GM12878 (cell line): ENCODE results near the gene ZNF180. TPM values are rescaled to one million over a fixed set of nuclear protein-coding genes. Genes with fewer than 3 reads are reported as not detected.

Experiments used
- ATAC-seq: fragments of 200-7000 bp; cut with Tn5 transposase; 3 replicates; pipeline ENCODE4 v1.9.1; 2020; ENCODE audit warnings: mild to moderate bottlenecking, moderate library complexity
- BruUV-seq: library from RNA; stranded (reverse); fragments of 400-500 nt; replicated peaks from 2 replicates; lab custom pipeline; 2021; lab: Mats Ljungman, UMichigan
- CTCF ChIA-PET: fragments of 300-600 bp; sonication (Branson Sonifier 250); formaldehyde crosslinking; extraction: SDS; loops from one replicate; lab custom pipeline; 2021; ENCODE audit warnings: inconsistent platforms; lab: Yijun Ruan, JAX
- POLR2A ChIA-PET: fragments of 350-600 bp; formaldehyde crosslinking; extraction: SDS; loops from one replicate; lab custom pipeline; 2021; ENCODE audit warnings: inconsistent platforms; lab: Charles Lee
- RAD21 ChIA-PET: fragments of 300-600 bp; sonication (Branson Sonifier 250); formaldehyde crosslinking; loops from one replicate; lab custom pipeline; 2023; ENCODE audit warnings: antibody characterized with exemption; ENCODE audit not compliant: unreplicated experiment; lab: Charles Lee
- SMC1A ChIA-PET: fragments of 300-600 bp; sonication (Branson Sonifier 250); formaldehyde crosslinking; loops from one replicate; lab custom pipeline; 2023; ENCODE audit not compliant: unreplicated experiment, uncharacterized antibody; lab: Charles Lee
- DNase-seq: peaks from one replicate; pipeline ENCODE4 v3.0.0-alpha.2; 2011; ENCODE audit warnings: low read depth, low spot score
- FAIRE-seq: peaks from 3 replicates; lab custom pipeline; 2011; peaks lifted over from hg19 to GRCh38; lab: Jason Lieb, UNC
- H2AFZ ChIP-seq: 2 replicates; pipeline ENCODE4 v1.6.0; 2011; ENCODE audit warnings: low read depth, low read length, control low read depth; ENCODE audit not compliant: control insufficient read depth
- H3K27ac ChIP-seq: 2 replicates; pipeline ENCODE4 v1.5.1; 2011; ENCODE audit warnings: control low read depth; ENCODE audit not compliant: control insufficient read depth, insufficient read depth
- H3K27me3 ChIP-seq, 2 experiments: replicated peaks in 1 of 2; 2 replicates each; pipeline versions ENCODE4 v1.6.0 to v1.6.1; 2011; ENCODE audit warnings: low read length in 1 of 2; ENCODE audit not compliant: control insufficient read depth in 2 of 2, insufficient read depth in 2 of 2
- H3K36me3 ChIP-seq, 2 experiments: 2 replicates each; pipeline ENCODE4 v1.5.1; 2011; ENCODE audit warnings: low read length in 1 of 2; ENCODE audit not compliant: control insufficient read depth in 2 of 2, insufficient read depth in 2 of 2
- H3K4me1 ChIP-seq: 2 replicates; pipeline ENCODE4 v1.6.1; 2011; ENCODE audit warnings: mild to moderate bottlenecking, low read length, moderate library complexity, mixed read lengths; ENCODE audit not compliant: control insufficient read depth, insufficient read depth
- H3K4me2 ChIP-seq: 2 replicates; pipeline ENCODE4 v1.6.0; 2011; ENCODE audit warnings: control low read depth; ENCODE audit not compliant: control insufficient read depth, insufficient read depth
- H3K4me3 ChIP-seq: fragments of 200-600 bp; sonication (generic); 2 replicates; pipeline ENCODE4 v1.5.1; 2016
- H3K79me2 ChIP-seq: 2 replicates; pipeline ENCODE4 v1.6.0; 2011; ENCODE audit warnings: low read length; ENCODE audit not compliant: control insufficient read depth, insufficient read depth
- H3K9ac ChIP-seq: 2 replicates; pipeline ENCODE4 v1.8.0; 2011; ENCODE audit warnings: low read length, control low read depth, mixed read lengths; ENCODE audit not compliant: control insufficient read depth, insufficient read depth
- H3K9me3 ChIP-seq: replicated peaks from 3 replicates; pipeline ENCODE4 v1.5.1; 2011; ENCODE audit warnings: mild to moderate bottlenecking, low read length; ENCODE audit not compliant: control insufficient read depth, insufficient read depth
- H4K20me1 ChIP-seq: 2 replicates; pipeline ENCODE4 v1.6.0; 2011; ENCODE audit not compliant: control insufficient read depth, insufficient read depth
- HDAC2 ChIP-seq: fragments of 200-600 bp; sonication (generic); IDR thresholded peaks from 2 replicates; pipeline ENCODE4 v1.6.1; 2017
- HDAC6 ChIP-seq: fragments of 200-600 bp; sonication (generic); IDR thresholded peaks from one replicate; pipeline ENCODE4 v1.8.0; 2017; ENCODE audit warnings: antibody characterized with exemption; ENCODE audit not compliant: unreplicated experiment
- IRF3 ChIP-seq: fragments of 450-650 bp; IDR thresholded peaks from 2 replicates; pipeline ENCODE4 v1.6.1; 2014; ENCODE audit warnings: mild to moderate bottlenecking
- MEF2B ChIP-seq: fragments of 450-650 bp; IDR thresholded peaks from 2 replicates; pipeline ENCODE4 v1.6.1; 2018; ENCODE audit warnings: mild to moderate bottlenecking, moderate library complexity; ENCODE audit not compliant: partially characterized antibody, poor library complexity, severe bottlenecking
- POU2F2 ChIP-seq: IDR thresholded peaks from 3 replicates; pipeline ENCODE4 v1.6.1; 2011; ENCODE audit warnings: low read depth, mild to moderate bottlenecking, low read length, borderline replicate concordance
- SKIL ChIP-seq: fragments of 450-650 bp; IDR thresholded peaks from 2 replicates; pipeline ENCODE4 v1.6.1; 2017; ENCODE audit warnings: mild to moderate bottlenecking, low read depth, inconsistent platforms; ENCODE audit not compliant: poor library complexity, severe bottlenecking
- SPI1 ChIP-seq: IDR thresholded peaks from 2 replicates; pipeline ENCODE4 v1.6.1; 2011; ENCODE audit warnings: low read depth, mild to moderate bottlenecking, low read length, moderate library complexity, borderline replicate concordance; ENCODE audit not compliant: insufficient read depth
- TCF3 ChIP-seq: IDR thresholded peaks from 2 replicates; pipeline ENCODE4 v1.6.1; 2012; ENCODE audit warnings: low read depth, mild to moderate bottlenecking, low read length, borderline replicate concordance; ENCODE audit not compliant: insufficient read depth
- YY1 ChIP-seq: IDR thresholded peaks from 2 replicates; pipeline ENCODE4 v1.6.1; 2011; ENCODE audit warnings: low read depth, mild to moderate bottlenecking, low read length
- ZNF207 ChIP-seq: fragments of 450-650 bp; IDR thresholded peaks from 2 replicates; pipeline ENCODE4 v1.6.1; 2014; ENCODE audit warnings: antibody characterized with exemption, mild to moderate bottlenecking, borderline replicate concordance
- ZNF622 ChIP-seq: fragments of 450-650 bp; IDR thresholded peaks from 2 replicates; pipeline ENCODE4 v1.6.1; 2017; ENCODE audit warnings: mild to moderate bottlenecking, inconsistent platforms
- ZNF687 ChIP-seq: fragments of 450-650 bp; IDR thresholded peaks from 2 replicates; pipeline ENCODE4 v1.6.1; 2017; ENCODE audit warnings: mild to moderate bottlenecking, moderate library complexity
- WGBS: methylation state at CpG from one replicate; pipeline ENCODE4 v1.1.6; 2016; ENCODE audit warnings: low lambda C conversion rate; ENCODE audit not compliant: insufficient replicate concordance, insufficient coverage; ENCODE audit errors: missing lambda C conversion rate; 5-methylcytosine and 5-hydroxymethylcytosine counted together
- in situ Hi-C: fragments of 300-500 bp; cut with MboI; formaldehyde crosslinking; loops from 9 replicates; pipeline ENCODE4 v1.14.3; 2018; ENCODE audit warnings: mixed read lengths
- intact Hi-C: fragments of 100-400 bp; cut with micrococcal nuclease; formaldehyde crosslinking; loops from one replicate; pipeline ENCODE4 v1.14.2; 2022; ENCODE audit not compliant: unreplicated experiment
- polyA plus RNA-seq, 11 experiments: library from polyadenylated mRNA; depleted of rRNA in 4 of 11; unstranded in 6 of 11; stranded (reverse) in 5 of 11; fragments of >200 nt; fragmentation: Nextera tagmentation in 4 of 11; fragmentation: Illumina TruSeq in 1 of 11; extraction: Ambion mirVana in 4 of 11; extraction: Trizol in 1 of 11; gene quantifications; 1 replicate in 1 of 11; 2 replicates in 10 of 11; pipeline versions ENCODE4 v1.2.1 to v1.2.3, GENCODE V29; 2011 to 2016; ENCODE audit warnings: inconsistent platforms in 2 of 11, missing spikeins in 2 of 11, low read depth in 1 of 11
- total RNA-seq, 4 experiments: library from RNA; depleted of rRNA in 3 of 4; stranded (reverse); fragments of >200 nt in 3 of 4; fragmentation: Illumina TruSeq in 1 of 4; extraction: Trizol in 1 of 4; gene quantifications; 2 replicates each; pipeline versions ENCODE4 v1.2.1 to v1.2.3, GENCODE V29; 2013 to 2021

Gene ZNF180
- total and polyA plus RNA-seq, 10 of the 15 experiments (the other 5 are each of a cell fraction or from before 2014, with no cell fraction given) = 1.6 to 9.0 (median 5.5) TPM

- no peak for FAIRE-seq
- H3K9ac ChIP-seq = no peak overlapping the region
- 20% methylated on average over 6 of the region's 6 CpGs for WGBS
Observed at GRCh38 chr19:44530777-44531176, 30.5 kb upstream of the ZNF180 start.

GRCh38 chr19:44529536-44529935, 29.2 kb upstream of the ZNF180 start, which contains the start of gene CEACAM20:
Gene CEACAM20 (minus strand): TSS chr19:44529675. CDS start chr19:44529509, 166 bp downstream.
- H3K36me3 ChIP-seq = no peaks in the 10 kb centered on the region
- BruUV-seq = no TSS peak
- no peaks in the 10 kb centered on the region for H4K20me1 ChIP-seq
- H3K9me3 ChIP-seq = no peaks in the 10 kb centered on the region; the same call in 2 of the 3 replicates
- in situ Hi-C loops = no loop called here
- DNase-seq (no peak), ATAC-seq (no peak), FAIRE-seq (no peak)
- no peak within 1 kb of the TSS for H3K27ac ChIP-seq
- WGBS = 66% methylated on average over 9 of the region's 9 CpGs
- no peaks in the 10 kb centered on the region for H3K4me1 ChIP-seq
- no peak within 1 kb of the TSS for H3K9ac ChIP-seq
- RAD21 ChIA-PET = no interaction called here
- H2AFZ ChIP-seq = no peak within 1 kb of the TSS
- no peaks in the 10 kb centered on the region for H3K79me2 ChIP-seq
- POLR2A ChIA-PET = no interaction called here
- intact Hi-C loops = no loop called here
- SMC1A ChIA-PET = no interaction called here
- H3K4me2 ChIP-seq = no peak within 1 kb of the TSS
- no peak within 1 kb of the TSS for H3K4me3 ChIP-seq
- CTCF ChIA-PET = no interaction called here
- no peaks in the 10 kb centered on the region for H3K27me3 ChIP-seq
- TF ChIP-seq TCF3 = no peak
- no peak for TF ChIP-seq YY1
- TF ChIP-seq ZNF207 = no peak
- no peak for TF ChIP-seq ZNF687
- no peak for TF ChIP-seq IRF3
- no peak for TF ChIP-seq ZNF622
- no peak for TF ChIP-seq POU2F2
- no peak for TF ChIP-seq HDAC2
- no peak for TF ChIP-seq SKIL
- no peak for TF ChIP-seq MEF2B

More at GRCh38 chr19:44530777-44531176, 30.5 kb upstream of the ZNF180 start:
- H3K4me1 ChIP-seq = no peaks in the 10 kb centered on the region
- H3K27me3 ChIP-seq = no peaks in the 10 kb centered on the region
- no TSS peak for BruUV-seq
- H3K79me2 ChIP-seq = no peaks in the 10 kb centered on the region
- H3K4me2 ChIP-seq = no peak overlapping the region
- ChIA-PET CTCF (no interaction called here), SMC1A (no interaction called here), POLR2A (no interaction called here), RAD21 (no interaction called here)
- no peaks in the 10 kb centered on the region for H3K36me3 ChIP-seq
- H4K20me1 ChIP-seq = no peaks in the 10 kb centered on the region
- in situ Hi-C loops = no loop called here
- DNase-seq (no peak), ATAC-seq (no peak)
- H3K4me3 ChIP-seq = no peak overlapping the region
- no peaks in the 10 kb centered on the region; the same call in 2 of the 3 replicates for H3K9me3 ChIP-seq
- intact Hi-C loops = no loop called here
- peak; percentile 51; the same call in 1 of the 2 replicates for TF ChIP-seq SPI1
- TF ChIP-seq HDAC6 = no peak
- no peak overlapping the region for H2AFZ ChIP-seq
- no peak overlapping the region for H3K27ac ChIP-seq
